Left ventricle myocardium inferior (tissue), 1 donor: ENCODE measurements around the gene ADAMTS8. TPM values are rescaled to one million over a fixed set of nuclear protein-coding genes. Genes with fewer than 3 reads are reported as not detected.

Experiments
- DNase-seq: peaks from one replicate; pipeline ENCODE4 v3.0.0-alpha.2; 2020
- H3K27ac ChIP-seq: fragments of 200-600 bp; replicated peaks from 2 replicates; pipeline ENCODE4 v1.8.0; 2021
- H3K27me3 ChIP-seq: fragments of 200-600 bp; 2 replicates; pipeline ENCODE4 v1.8.0; 2021; ENCODE audit warnings: low read depth
- H3K36me3 ChIP-seq: fragments of 200-600 bp; 2 replicates; pipeline ENCODE4 v1.8.0; 2021
- H3K4me1 ChIP-seq: fragments of 200-600 bp; 2 replicates; pipeline ENCODE4 v1.8.0; 2021
- H3K4me3 ChIP-seq: fragments of 200-600 bp; 2 replicates; pipeline ENCODE4 v1.8.0; 2021; ENCODE audit warnings: mild to moderate bottlenecking, moderate library complexity
- H3K9me3 ChIP-seq: fragments of 200-600 bp; replicated peaks from 2 replicates; pipeline ENCODE4 v1.8.0; 2021
- CTCF ChIP-seq: fragments of 200-600 bp; IDR thresholded peaks from 2 replicates; pipeline ENCODE4 v1.8.0; 2021; ENCODE audit warnings: antibody characterized with exemption, mild to moderate bottlenecking, borderline replicate concordance
- intact Hi-C: fragments of 100-400 bp; cut with micrococcal nuclease; formaldehyde crosslinking; loops from one replicate; pipeline ENCODE4 v1.11.0; 2022
- total RNA-seq: library from RNA; stranded (reverse); fragmentation: NEBNext Ultra II Directional; extraction: Animal tissue kit (Norgen Biotek cat#: 25700); gene quantifications from one replicate; pipeline ENCODE4 v1.2.1, GENCODE V29; 2021
- donor health status: DM: no; HTN: yes; CAD: no; lungs with severe emphysema.

ADAMTS8 gene
- total RNA-seq, 1 donor from 2014 or later, result 0.85 TPM

DNA sequence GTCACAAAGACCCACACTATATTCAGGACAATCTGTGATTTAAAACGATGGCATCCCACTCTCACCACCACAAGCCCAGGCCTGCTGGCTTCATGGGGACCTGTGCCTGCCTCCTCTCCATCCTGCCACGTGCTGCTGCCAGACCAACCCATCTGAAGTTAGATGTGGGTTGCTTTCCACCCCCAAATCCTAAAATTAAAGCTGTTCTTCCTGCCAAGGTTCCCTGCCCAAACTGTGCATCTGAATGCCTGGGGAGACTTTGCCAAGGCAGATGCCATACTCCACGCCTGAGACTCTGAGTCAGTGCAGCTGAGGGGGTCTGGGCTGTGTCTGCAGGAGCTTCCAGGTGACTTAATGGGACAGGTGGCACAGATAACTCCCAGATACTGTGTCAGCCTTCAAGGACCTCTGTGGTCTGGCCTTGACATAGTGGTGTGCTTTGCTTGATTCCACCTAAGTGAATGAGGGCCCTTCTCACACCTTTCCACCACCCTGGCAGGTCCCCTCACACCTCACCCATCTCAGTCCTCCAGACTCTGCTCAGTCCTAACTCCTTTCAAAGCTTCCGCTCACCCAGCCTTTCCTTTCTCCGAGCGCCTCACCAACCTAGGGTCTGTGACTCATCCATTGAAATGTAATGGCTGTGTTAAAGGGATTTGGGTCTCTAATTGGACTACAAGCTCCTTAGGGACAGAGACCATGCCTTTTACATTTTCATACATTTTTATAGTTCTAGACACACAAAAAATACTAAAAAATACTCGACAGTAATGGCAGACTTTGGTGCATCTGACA, 18.6 kb downstream of the ADAMTS8 start:
- H3K4me1 ChIP-seq, result peaks cover 11% of the 10 kb centered on the region
- no peak for DNase-seq
- intact Hi-C loops, result no loop called here

DNA sequence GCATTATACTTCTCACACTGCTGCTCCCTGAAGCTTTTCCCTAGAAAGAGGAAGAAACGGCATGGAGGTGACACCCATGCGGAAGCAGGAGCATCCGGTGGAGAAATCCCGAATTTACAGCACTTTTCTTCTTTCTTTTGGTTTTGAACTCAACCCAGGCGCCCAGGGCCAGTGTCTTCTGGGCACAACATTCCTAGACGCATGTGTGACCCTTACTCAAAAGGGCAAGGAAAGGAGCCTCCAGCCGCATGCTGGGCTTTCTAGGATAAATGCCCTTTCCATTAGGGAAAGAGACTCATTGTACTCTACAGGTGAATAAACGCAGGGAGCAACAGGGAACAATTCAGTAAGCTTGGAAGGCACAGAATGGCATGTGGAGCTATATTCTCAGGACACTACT, 19.5 kb downstream of the ADAMTS8 start:
- no peak overlapping the region for H3K27ac ChIP-seq
- no peak overlapping the region for H3K4me3 ChIP-seq
- intact Hi-C loops, result no loop called here
- DNase-seq, result no peak
- H3K9me3 ChIP-seq, result no peaks in the 10 kb centered on the region
- peaks cover 13% of the 10 kb centered on the region for H3K27me3 ChIP-seq
- H3K4me1 ChIP-seq, result peaks cover 13% of the 10 kb centered on the region
- no peaks in the 10 kb centered on the region for H3K36me3 ChIP-seq
- no peak for TF ChIP-seq CTCF

More for the DNA sequence above, 18.6 kb downstream of the ADAMTS8 start:
- Histone ChIP-seq H3K4me3 (no peak overlapping the region), H3K27ac (no peak overlapping the region), H3K27me3 (peaks cover 13% of the 10 kb centered on the region), H3K36me3 (no peaks in the 10 kb centered on the region), H3K9me3 (no peaks in the 10 kb centered on the region)
- no peak for TF ChIP-seq CTCF

DNA sequence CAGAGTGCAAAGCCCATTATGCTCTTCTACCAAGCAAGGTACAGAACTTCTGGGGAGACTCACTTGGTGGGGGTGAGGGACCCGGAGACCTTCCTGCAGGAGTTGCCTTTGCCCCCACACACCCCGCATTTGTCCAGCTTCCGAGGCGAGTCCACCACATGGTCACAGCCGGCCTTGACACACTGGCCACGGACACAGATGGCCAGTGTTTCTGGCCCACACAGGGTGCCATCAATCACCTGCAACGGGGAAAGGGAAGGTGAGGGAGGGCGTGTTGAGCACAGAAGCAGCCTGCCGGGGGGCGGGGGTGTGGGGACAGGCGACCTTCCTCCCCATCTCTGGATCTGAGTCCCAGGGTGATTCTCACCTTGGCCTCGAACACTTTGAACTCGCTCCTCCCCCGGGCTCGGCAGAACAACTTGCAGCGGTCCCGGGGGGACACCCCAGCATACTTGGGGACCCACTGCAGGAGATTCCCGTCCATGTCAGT, 20.0 kb downstream of the ADAMTS8 start:
- Histone ChIP-seq H3K27me3 (peaks cover 13% of the 10 kb centered on the region), H3K4me1 (peaks cover 17% of the 10 kb centered on the region), H3K9me3 (no peaks in the 10 kb centered on the region), H3K36me3 (no peaks in the 10 kb centered on the region), H3K27ac (no peak overlapping the region), H3K4me3 (no peak overlapping the region)
- intact Hi-C loops, result no loop called here
- TF ChIP-seq CTCF, result no peak
- DNase-seq, result no peak

DNA sequence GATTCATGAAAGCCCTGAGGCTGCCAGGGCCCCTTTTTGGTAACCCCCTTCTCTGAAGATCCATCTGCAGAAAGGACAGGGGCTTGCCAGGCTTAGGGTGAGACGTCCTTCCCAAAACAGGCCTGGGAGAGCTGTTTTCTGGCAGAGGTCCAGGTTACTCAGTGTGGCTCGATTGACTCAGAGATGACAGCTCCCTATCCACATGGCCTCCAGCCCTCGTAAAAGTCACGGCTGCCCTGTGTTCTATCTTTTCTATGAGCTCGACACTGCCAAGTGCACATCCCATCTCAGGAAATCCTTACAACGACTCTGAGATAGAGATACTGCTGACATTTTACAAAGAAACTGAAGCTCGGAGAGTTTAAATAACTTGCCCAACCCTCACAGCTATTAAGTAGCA, 20.4 kb downstream of the ADAMTS8 start:
- H3K36me3 ChIP-seq, result no peaks in the 10 kb centered on the region
- H3K27me3 ChIP-seq, result peaks cover 13% of the 10 kb centered on the region
- peak; percentile 42 for DNase-seq
- H3K4me3 ChIP-seq, result no peak overlapping the region
- TF ChIP-seq CTCF, result no peak
- H3K9me3 ChIP-seq, result no peaks in the 10 kb centered on the region
- H3K27ac ChIP-seq, result no peak overlapping the region
- intact Hi-C loops, result no loop called here
- H3K4me1 ChIP-seq, result peaks cover 22% of the 10 kb centered on the region

DNA sequence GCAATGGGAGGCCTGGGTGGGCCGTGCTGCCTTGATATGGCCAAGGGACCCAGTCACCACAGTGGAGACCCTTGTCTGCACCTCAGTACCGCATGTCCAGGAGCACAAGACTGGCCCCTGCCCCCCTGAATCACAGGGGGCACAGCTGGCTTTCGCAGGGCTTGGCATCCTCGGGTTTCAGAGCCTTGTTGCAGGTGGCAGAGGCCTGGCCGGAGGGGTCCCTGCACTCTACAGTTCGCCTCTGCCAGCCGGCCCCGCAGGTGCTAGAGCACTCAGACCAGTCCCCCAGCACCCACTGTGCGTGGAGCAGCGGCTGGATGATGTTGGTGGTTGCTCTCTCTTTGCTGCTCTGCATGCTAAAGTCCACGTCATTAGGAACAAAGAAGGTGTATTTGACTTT, 23.0 kb downstream of the ADAMTS8 start:
- Histone ChIP-seq H3K4me1 (peaks cover 37% of the 10 kb centered on the region), H3K4me3 (no peak overlapping the region), H3K36me3 (no peaks in the 10 kb centered on the region), H3K27me3 (peaks cover under 1% of the 10 kb centered on the region), H3K27ac (no peak overlapping the region), H3K9me3 (no peaks in the 10 kb centered on the region)
- intact Hi-C loops, result no loop called here
- no peak for TF ChIP-seq CTCF
- DNase-seq, result no peak
